NAMALWA (cell line): ENCODE results near the gene KNCN.

ENCODE experiments used
- DNase-seq: peaks from one replicate; pipeline ENCODE4 v3.0.0-alpha.2; 2015; ENCODE audit warnings: low spot score

Gene KNCN

DNA sequence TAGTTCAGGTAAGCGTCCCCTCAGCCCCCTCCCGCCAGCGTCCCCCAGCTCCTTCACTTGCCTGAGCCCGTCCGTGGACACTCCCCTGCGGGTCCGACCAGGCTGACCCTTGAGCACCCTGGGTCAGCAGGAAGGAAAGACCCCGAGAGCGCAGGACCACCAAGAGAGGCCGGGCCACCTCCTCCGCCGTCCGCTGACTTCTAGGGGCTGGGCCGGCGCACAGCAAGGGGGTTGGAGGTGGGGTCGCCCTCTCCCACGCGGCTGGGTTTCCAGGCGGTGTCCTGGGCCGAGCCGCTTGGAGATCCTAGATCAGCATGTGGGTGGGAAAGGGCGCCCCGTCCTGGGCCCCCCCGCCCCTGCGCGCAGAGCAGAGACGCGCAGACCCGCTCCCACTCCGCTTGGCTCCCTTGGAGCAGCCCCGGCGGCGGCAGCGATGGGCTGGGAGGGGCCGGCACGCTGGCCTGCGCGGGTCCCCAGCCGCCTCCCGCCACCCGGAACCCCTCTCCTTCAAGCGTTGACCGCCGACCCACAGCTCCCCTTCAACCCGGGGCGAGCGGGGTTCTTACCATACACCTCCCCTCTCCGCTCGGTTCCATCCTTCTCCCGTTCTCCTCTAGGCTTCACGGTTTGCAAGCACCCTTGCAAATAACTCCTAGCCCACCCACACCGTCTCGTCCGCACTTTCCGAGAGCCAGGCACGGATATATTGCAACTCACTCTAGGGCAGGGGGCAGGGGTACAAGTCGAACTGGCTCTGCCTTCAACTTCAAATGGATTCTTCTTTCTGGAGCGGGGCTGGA is 7.5 kb downstream of the KNCN start:
- no peak for DNase-seq

DNA sequence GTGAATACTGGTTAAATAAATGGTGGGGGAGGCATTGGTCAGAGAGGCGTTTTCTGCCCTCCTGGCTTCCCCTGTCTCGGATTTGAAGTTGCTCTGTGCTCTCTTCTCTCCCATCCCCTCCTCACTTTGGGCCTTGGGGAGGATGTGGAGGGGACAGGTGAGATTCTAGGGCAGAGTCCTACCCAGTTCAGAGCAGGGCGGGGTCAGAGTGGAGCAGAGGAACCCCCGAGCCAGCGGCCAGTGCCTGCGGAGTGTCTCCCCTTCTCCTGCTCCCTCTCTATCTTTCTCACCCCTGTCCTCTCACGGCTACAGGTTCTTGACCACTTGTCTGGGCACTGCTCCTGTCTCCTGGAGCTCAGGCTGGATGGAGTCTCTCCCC is 8.1 kb downstream of the KNCN start:
- no peak for DNase-seq

DNA sequence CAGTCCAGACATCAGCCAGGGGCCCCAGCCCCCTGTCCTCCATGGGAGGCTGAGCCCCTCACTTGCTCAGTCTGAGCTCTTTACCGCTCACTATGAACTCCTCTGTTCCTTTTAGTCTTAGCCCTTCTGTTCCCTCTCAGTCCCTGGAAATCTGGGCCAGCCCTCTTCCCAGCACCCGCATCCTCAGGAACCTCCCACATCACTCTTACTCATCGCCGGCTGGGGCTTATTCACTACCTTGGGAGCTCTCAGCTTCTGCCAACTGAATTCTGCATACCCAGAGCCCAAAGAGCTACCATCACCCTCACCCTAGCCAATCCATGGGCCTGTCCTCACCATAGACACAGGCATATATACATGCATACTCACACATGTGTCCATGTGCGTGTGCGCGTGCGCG is 11.5 kb downstream of the KNCN start:
- no peak for DNase-seq

DNA sequence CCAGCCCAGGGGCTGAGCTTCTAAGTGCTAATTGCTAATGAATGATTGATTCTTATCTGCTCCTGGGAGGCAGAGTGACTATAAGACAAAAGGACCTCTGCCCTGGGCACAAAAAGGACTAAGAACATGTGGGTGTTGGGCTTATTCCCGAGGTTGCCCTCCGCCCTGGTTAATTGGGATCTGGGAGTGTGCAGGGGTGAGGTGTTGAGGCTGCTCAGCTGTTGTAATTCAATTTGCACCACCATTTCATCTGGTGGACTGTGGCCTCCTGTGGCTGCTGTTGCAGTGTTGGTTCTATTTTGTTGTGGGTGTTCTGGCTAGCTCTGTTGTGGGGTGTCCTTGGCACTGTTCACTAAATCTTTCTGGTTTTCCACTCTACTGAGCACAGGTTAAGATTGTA is 13.3 kb downstream of the KNCN start:
- DNase-seq = no peak

DNA sequence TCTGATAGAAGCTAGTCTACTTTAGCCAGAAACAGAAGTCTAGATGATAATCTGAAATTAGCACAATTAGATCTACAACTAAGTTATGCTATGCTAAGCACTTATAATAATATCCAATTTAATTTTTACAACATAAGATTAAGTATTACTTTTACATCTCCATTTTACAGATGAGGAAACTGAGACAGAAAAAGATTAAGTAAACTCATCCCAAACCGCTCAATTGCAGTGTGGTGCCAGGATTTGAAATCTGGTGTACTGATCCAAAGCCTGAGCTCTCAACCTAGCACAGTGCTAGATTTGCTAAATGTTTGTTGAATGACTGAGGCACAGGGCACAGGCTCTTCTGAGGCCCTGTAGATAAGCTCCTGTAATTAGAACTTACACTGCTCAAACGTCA is 13.8 kb downstream of the KNCN start:
- DNase-seq = no peak

DNA sequence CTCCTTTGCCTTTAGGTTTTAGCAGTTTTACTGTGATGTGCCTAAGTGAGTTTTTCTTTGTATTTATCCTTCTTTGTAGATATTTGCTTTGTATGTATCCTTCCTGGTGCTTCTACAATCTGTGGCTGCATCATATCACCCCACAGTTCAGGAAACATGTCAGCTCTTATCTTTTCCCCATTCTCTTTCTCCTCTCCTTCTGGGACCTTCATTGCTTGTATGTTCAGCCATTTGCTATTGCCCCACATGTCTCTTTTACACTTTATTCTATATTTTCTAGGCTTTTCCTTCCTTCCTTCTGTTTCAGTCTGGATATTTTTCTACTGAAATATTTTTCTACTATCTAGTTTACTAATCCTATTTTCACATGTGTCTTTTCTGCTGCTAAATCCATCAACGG is 14.9 kb downstream of the KNCN start:
- DNase-seq = no peak

DNA sequence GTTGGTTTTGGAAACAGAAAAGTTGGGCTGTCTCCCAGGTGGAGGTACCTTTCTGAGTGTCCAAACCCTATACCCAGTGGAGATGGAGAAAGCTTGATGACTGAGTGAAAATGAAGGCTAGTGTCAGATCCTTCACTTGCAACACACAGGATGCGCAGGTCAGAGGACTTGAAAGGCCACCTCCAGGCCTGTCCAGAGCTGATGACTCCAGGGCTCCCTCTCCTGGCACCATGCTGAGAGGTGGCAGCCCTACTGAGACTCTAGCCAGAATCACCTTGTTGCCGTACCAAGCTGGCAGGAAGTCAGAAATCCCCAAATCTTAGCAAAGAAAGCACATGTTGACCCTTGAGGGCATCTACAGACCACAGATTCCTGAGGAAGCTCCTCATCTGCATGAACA is 16.4 kb downstream of the KNCN start:
- DNase-seq = peak; percentile 51

DNA sequence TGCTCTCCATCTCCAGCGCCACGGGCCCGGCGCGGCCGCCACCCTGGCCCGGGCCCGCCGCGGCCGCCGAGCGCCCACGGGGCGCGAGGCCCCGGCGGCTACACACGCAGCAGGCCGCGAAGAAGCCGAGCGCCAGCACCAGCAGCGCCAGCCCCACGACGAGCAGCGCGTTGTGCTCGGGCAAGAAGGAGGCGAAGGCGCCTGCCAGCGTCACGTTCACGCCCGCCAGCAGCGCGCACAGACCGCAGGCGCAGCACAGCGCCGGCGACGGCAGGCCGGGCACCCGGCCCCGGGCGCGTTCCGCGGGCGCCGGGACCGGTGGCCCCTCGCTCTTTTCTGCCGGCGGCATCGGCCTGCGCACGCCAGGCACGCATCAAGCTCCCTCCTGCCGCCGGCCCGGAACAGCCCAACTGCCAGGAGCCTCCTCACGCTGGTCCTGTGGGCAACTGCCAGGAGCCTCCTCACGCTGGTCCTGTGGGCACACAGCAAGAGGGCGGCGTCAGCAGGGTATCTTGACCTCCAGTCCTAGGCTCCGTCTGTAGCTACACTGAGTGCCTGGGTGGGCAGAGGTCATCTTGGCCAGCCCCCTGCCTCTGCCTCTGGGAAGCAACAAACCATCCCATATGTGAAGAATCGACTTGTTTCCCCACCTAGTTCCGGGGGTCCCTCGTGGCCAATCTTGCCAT is 18.1 kb downstream of the KNCN start:
- no peak for DNase-seq

DNA sequence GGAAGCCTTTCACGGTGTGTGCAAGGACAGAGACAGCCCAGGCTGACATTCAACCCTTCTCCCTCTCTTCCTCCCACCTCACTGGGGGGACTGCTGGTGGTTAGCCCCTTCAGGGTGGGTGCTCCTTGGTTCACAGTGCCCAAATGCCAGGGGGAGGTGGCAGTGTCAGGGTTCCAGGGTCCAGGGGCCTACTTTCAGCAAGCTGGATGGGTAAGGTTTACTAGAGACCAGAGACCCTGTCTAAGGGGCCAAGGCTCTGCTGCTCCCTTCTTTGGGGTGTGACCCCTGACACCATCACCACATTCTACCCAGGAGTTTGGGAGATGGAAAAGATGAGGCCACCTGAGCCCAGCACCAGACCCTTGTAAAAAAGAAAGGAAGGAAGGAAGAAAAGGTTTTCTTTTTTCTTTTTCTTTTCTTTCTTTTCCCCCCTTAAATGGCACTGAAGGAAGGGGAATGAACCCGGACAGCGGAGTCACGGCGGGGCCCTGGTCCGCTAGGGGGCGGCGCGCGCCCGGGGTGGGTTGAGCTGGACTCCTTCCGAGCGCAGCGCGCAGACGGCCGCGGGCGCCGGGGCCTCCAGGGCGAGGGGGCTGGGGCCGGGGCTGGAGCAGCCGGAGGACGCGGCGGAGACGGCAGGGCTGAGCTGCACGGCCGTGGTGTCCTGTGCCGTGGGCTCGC is 18.8 kb downstream of the KNCN start:
- no peak for DNase-seq

DNA sequence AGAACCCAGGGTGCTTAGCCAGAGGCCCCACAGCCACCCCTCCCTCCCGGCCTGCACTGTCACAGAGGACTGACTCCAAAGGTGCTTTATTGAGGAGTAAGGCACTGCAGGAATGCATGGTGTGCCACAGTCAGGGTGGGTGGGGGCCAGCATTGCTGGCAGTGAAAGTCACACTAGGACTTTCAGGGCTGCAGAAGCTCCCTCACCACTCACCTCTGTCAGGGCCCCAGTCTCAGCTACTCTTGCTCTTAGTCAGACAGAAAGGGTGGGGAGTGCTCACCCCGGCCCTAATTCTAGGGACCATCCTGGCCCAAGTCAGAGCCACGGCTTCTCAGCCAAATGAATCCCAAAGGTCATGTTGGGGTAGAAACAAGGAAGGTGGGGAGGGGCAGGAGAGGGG is 19.4 kb downstream of the KNCN start:
- DNase-seq = no peak

DNA sequence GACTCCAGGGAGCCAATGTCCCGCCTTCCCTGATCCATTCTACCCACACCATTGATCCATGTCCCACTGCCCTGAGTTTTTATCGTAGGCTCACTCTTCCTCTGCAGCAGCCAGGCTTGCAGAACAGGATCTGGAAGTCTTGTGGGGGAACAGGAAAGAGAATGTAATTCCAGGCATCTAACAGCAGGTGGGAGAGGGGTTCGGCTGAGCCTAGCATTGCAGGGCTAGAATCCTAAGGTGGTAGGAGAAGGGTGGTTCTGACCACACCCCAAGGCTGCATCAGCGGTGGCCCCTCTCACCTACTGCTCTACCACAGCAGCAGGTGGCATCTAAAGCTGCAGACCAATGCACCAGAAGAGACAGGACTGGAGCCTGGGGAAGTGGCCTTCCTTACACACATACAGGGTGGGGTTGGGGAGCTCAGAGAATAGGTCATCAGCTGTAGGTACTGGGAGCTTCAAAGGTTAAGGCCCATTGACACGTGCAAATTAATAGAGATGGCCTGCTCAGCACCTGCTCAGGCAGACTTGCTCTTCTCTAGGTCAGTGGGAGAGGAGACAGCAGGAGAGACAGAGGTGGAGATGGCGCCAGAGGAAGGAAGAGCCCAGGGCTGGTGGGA is 20.5 kb downstream of the KNCN start:
- no peak for DNase-seq

DNA sequence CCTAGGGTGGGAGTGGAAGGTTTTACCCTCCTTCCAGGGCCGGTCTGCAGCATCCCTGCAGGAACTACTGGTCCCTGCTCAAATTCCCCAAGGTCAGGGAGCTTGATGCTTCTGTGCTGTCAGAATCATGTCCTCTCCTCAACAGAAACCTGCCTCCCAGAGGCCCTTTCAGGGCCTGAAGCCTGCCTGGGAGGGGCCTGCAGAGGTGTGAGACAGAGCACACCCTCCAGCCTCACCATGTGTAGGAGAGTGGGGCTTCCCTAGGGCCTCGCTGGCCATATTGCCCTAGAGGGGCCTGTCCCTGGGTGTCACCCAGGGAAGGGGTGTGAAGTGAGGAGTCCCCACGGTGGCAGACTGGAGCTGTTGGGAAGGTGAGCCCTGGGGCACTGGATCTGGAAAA is 21.1 kb downstream of the KNCN start:
- no peak for DNase-seq

DNA sequence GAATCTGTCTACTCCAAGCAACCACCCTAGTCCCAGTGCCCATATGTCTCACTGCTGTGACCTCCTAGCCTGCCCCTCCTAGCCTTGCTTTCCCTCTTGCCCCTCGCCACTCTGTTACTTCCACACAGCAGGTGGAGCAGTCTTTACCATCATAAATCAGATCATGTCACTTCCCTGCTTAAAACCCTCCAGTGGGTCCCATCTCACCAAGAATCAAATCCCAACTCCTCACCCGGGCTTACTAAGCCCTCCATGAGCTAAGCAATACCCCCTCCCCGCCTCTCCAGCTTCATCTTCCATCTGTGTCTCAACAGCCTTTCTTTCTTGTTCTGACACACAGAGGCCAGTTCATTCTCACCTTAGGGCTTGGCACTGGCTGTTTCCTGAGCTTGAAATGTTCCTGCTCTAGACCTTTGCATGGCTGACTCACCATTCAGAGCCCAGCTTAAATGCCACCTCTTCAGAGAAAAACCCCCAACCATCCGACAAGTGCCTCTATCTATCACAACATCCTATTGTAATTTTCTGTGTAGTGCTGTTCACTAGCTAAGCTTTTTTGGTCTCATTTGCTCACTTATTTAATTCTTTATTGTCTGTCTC is 22.3 kb downstream of the KNCN start:
- no peak for DNase-seq

DNA sequence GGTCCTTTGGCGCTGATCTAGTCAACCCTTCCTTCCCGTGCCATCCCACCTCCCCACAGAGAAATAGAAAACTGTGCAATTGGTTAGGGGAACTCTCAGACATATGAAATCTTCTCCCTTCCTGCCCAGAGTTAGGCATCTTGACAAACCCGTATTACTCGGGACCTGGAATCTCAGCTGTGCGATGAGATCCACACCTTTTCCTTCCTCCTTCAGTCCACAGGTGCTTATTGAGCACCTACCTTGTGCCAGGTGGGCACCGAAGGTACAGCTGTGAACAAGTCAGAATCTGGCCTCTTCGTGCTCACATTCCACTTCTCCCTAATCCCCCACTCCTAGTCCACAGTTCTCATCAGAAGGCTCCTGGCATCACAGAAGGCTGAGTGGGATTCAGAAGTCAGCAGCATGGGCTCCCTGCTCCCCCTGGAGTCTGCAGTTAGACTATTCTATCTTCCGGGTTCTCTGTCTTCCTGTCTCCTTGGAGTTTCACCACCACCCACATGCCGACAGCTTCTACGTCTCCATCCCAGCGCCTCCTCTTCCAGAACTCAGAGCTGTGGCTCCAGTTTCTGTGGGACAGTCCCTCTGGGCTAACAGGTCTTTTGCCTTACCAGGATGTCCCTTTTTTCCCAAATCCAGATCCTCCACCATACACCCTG is 23.0 kb downstream of the KNCN start:
- DNase-seq = no peak

DNA sequence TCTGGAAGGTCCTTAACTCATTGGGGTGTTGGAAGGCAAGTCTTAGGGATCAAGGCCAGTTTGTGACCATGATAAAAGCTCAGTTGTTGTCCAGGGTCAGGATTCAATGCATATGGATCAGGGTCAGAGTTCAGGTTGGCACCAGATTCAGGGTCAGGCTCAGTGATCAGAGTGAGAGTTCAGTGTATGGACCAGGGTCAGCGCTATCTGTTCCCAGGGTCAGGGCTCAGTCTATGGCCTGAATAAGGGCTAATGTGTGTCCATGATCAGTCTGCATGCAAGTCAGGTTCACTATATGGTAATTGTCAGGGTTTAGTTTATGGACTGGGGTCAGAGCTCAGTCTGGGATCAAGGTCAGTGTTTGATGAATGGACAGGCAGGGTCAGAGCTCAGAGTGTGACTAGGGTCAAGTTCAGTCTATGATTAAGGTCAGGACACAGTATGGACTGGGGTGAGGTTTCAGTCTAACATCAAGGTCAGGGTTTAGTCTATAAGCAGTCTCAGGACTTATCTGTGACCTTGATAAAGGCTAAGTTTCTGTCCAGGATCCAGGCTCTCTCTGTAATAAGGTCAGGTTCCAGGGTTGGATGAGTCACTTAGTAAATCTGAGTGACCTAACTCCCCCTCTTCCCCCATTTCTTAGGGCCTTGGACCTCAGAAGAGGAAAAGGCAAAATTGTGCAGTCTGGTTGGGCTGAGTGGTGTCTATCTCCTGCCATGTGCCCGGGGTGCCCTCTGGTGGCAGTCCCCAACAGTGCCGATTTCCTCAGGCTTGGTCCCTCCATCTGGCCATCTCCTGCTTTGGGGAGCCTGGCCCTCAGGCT is 23.8 kb downstream of the KNCN start:
- DNase-seq = peak; percentile 78

DNA sequence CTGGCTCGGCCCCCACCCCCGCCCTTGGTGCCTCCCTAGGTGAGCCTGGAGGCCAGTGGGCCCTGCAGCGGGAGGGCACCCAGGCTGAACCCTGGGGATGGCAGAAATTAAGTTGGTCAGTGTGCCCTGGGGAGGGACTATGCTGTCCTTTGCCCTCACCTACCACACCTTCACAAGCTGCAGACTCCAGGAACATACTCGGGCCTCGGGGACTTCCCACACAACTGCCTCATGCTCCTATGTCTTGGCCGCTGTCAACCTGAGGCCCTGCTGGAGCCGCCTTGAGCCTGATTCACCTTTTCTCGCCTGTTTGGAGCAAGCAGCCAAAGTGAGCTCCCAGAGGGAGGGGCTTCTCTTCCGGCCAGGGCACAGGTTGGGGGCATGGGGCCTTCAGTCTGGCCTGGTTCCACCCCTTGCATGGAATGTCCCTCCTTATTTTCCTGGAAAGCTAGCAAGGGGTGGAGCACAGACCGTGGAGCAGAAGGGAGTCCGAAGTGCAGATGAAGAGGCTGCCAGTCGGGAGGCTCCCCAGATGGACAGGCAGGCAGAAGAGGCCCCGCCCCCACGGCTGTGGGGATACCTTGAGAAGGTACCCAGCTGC is 24.7 kb downstream of the KNCN start:
- no peak for DNase-seq

DNA sequence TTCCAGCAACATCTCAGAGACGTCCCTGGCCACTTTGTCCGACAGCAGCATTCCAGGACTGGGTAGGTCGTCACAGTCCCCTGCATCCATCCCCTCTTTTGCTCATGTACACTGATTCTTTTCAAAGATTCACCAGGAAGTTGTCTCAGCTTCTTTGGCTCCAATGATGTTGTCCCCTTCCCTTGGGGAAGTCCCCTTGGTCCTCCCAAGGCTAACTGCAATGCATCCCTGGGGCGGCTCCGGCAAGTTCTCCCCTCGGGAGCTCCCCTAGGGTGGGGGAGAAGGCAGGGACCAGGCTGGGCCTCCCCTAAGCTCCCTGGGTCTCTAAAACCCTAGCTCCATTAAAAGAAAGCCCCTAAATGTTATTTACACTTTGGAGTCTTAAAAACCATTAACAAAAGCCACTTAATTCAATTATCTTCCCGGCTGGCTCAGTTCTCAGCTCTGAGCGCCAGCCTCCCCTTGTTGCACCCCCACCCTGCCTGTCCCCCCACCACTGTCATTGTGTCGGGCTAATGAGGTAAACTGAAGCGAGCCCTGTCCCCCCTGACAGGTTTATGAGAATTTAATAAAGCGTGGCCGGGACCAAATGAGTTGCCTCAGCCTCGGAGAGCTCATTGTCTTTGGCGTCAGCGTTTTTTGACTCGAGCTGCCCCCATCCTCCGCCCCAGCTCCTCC is 25.3 kb downstream of the KNCN start:
- no peak for DNase-seq

DNA sequence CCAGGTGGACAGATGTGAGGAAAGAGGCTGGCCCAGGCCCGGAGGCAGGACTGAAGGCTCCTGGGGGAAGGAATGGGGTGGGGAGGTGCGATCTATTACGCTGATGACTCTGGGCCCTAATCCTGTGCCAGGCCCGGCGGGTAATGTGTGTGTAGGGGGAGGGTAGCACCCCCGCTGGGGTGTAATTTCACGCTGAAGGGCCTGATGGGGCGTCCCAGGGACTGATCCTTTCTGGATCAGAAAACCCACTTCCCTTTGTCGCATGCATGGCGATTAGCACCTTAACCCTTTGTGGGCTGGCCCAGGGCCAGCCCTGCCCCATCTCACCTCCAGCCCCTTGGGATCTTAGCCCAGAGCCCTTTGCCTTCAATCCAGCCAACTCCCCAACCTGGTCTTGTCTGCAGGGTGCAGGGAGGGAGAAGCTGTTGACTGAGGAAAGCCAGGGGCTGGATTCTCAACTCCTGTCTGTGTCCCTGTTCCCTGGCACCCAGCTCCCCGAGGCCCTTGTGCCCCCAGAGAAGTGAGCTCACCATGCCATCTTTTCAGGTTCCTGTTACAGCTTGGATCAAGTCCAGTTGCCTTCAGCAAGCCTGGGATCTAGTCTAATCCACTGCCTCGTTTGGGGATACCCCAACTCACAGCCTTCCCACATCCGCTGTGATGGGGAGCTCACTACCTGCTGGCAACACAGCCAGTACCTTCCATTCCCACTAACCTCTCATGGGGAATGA is 26.0 kb downstream of the KNCN start:
- no peak for DNase-seq

DNA sequence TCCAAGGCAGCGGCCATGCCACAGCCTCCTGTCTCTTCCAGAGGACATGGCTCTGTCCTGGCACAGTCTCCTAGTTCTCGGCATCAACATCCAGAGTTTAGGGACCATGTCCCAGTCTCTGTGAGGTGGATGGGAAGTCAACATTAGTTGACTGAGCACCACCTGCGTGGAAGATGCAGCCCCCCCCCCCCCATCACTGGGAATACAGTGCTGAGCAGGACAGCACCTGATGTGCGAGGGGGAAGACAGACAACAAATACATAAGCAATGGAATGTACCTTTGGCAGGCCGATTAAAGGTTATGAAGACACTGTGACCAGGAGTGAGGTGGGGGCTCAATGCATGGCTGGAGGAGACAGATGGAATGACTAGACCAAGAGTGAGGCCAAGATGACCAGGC is 26.6 kb downstream of the KNCN start:
- no peak for DNase-seq
